Common myeloid progenitor, CD34-positive (primary cell): ENCODE data around the gene TAX1BP3.

Experiments used
- CTCF ChIA-PET: fragments of 350-600 bp; sonication (Branson Sonifier 250); formaldehyde crosslinking; loops from one replicate; lab custom pipeline; 2021; ENCODE audit warnings: antibody characterized with exemption; lab: Charles Lee
- POLR2A ChIA-PET: fragments of 350-600 bp; sonication (Branson Sonifier 250); formaldehyde crosslinking; loops from one replicate; lab custom pipeline; 2021; ENCODE audit warnings: antibody characterized with exemption; lab: Charles Lee
- DNase-seq, 3 donors: peaks; one replicate each; pipeline versions ENCODE4 v3.0.0 to v3.0.0-alpha.2; 2013
- H3K27ac ChIP-seq, 2 experiments: 1 replicate in 1 of 2; 2 replicates in 1 of 2; pipeline ENCODE4 v1.7.0; 2013; ENCODE audit warnings: inconsistent platforms in 2 of 2, low read length in 2 of 2, mild to moderate bottlenecking in 2 of 2, low read depth in 1 of 2, moderate library complexity in 1 of 2; ENCODE audit not compliant: severe bottlenecking in 2 of 2, insufficient read depth in 1 of 2, poor library complexity in 1 of 2
- H3K27me3 ChIP-seq, 5 experiments: replicated peaks in 2 of 5; 1 replicate in 3 of 5; 2 replicates in 2 of 5; pipeline versions ENCODE4 v1.6.1 to v1.7.0; 2013; ENCODE audit warnings: low read length in 4 of 5, mild to moderate bottlenecking in 2 of 5, moderate library complexity in 2 of 5, inconsistent platforms in 1 of 5; ENCODE audit not compliant: insufficient read depth in 5 of 5, control insufficient read depth in 4 of 5
- H3K36me3 ChIP-seq, 4 experiments: 1 replicate in 2 of 4; 2 replicates in 2 of 4; pipeline versions ENCODE4 v1.6.1 to v1.7.0; 2013; ENCODE audit warnings: low read length in 3 of 4, control low read depth in 1 of 4, mild to moderate bottlenecking in 1 of 4; ENCODE audit not compliant: control insufficient read depth in 4 of 4, insufficient read depth in 4 of 4
- H3K4me1 ChIP-seq, 4 experiments: 1 replicate in 3 of 4; 2 replicates in 1 of 4; pipeline versions ENCODE4 v1.6.1 to v1.7.1; 2013; ENCODE audit warnings: low read length in 3 of 4, mild to moderate bottlenecking in 3 of 4, control low read depth in 1 of 4, inconsistent platforms in 1 of 4, moderate library complexity in 1 of 4; ENCODE audit not compliant: control insufficient read depth in 4 of 4, insufficient read depth in 4 of 4; ENCODE audit errors: control extremely low read depth in 1 of 4
- H3K4me3 ChIP-seq, 7 experiments: 1 replicate in 4 of 7; 2 replicates in 3 of 7; pipeline versions ENCODE4 v1.5.1 to v1.7.0; 2013; ENCODE audit warnings: mild to moderate bottlenecking in 7 of 7, low read length in 6 of 7, moderate library complexity in 6 of 7, inconsistent platforms in 2 of 7, low read depth in 2 of 7, control low read depth in 1 of 7; ENCODE audit not compliant: insufficient read depth in 4 of 7, control insufficient read depth in 1 of 7; ENCODE audit errors: extremely low read depth in 1 of 7
- H3K9me3 ChIP-seq, 5 experiments: 1 replicate in 4 of 5; 2 replicates in 1 of 5; pipeline versions ENCODE4 v1.6.1 to v1.7.1; 2013; ENCODE audit warnings: low read length in 4 of 5, mild to moderate bottlenecking in 2 of 5, inconsistent platforms in 1 of 5, low read depth in 1 of 5, moderate library complexity in 1 of 5; ENCODE audit not compliant: control insufficient read depth in 4 of 5, insufficient read depth in 2 of 5; ENCODE audit errors: control extremely low read depth in 1 of 5
- WGBS: methylation state at CpG from one replicate; pipeline ENCODE4 v1.1.5; 2013; ENCODE audit not compliant: insufficient coverage; 5-methylcytosine and 5-hydroxymethylcytosine counted together

TAX1BP3 gene

GRCh38 chr17:3695129-3695722 is 26.8 kb upstream of the TAX1BP3 start:
- ChIA-PET POLR2A (no interaction called here), CTCF (interaction anchor here (1.1 kb wide), 1 partner anchor 40 kb away, joined by 4 read pairs; no protein-coding TSS in a partner anchor)
- Histone ChIP-seq H3K36me3 (peaks cover 0 to 4% (median under 1%) of the 10 kb centered on the region in 4 experiments), H3K27ac (no peak overlapping the region), H3K4me3 (peak overlapping the region; percentile 9 to 83 (median 65)), H3K27me3 (peaks cover 0 to 23% (median 4%) of the 10 kb centered on the region in 5 experiments), H3K4me1 (peaks cover 0 to 24% (median 17%) of the 10 kb centered on the region in 4 experiments), H3K9me3 (peaks cover 0 to 5% (median 0%) of the 10 kb centered on the region in 5 experiments)
- WGBS, result 42% methylated on average over 9 of the region's 17 CpGs
- no peak for DNase-seq

GRCh38 chr17:3693829-3694231 is 25.5 kb upstream of the TAX1BP3 start:
- H3K36me3 ChIP-seq, result peaks cover 0 to 7% (median 2%) of the 10 kb centered on the region in 4 experiments
- peaks cover 0 to 23% (median 4%) of the 10 kb centered on the region in 5 experiments for H3K27me3 ChIP-seq
- POLR2A ChIA-PET, result no interaction called here
- 93% methylated on average over 7 of the region's 9 CpGs for WGBS
- CTCF ChIA-PET, result no interaction called here
- peaks cover 0 to 24% (median 18%) of the 10 kb centered on the region in 4 experiments for H3K4me1 ChIP-seq
- H3K27ac ChIP-seq, result no peak overlapping the region
- peaks cover 0 to 5% (median 0%) of the 10 kb centered on the region in 5 experiments for H3K9me3 ChIP-seq
- peak in 2 of 3 donors; percentile 28 to 40 for DNase-seq
- no peak overlapping the region for H3K4me3 ChIP-seq

- CTCF ChIA-PET, result no interaction called here
- Histone ChIP-seq H3K27me3 (peaks cover 0 to 23% (median 4%) of the 10 kb centered on the region in 5 experiments), H3K9me3 (peaks cover 0 to 2% (median 0%) of the 10 kb centered on the region in 5 experiments), H3K27ac (no peak overlapping the region), H3K4me3 (no peak overlapping the region), H3K4me1 (peaks cover 0 to 22% (median 18%) of the 10 kb centered on the region in 4 experiments), H3K36me3 (peaks cover 0 to 7% (median 2%) of the 10 kb centered on the region in 4 experiments)
- POLR2A ChIA-PET, result interaction anchor here (0.6 kb wide), 1 partner anchor 24 kb away, joined by 3 read pairs; no protein-coding TSS in a partner anchor
- no peak for DNase-seq
- whole genome bisulfite sequencing, result 87% methylated on average over 4 of the region's 4 CpGs
Observed at GRCh38 chr17:3693141-3693540, 24.8 kb upstream of the TAX1BP3 start.

- H3K4me3 ChIP-seq, result no peak overlapping the region
Observed at GRCh38 chr17:3692346-3692745, 24.0 kb upstream of the TAX1BP3 start.

GRCh38 chr17:3691617-3692067 is 23.3 kb upstream of the TAX1BP3 start:
- H3K27ac ChIP-seq, result no peak overlapping the region
- no peaks in the 10 kb centered on the region for H3K9me3 ChIP-seq
- H3K4me1 ChIP-seq, result peaks cover 0 to 19% (median 17%) of the 10 kb centered on the region in 4 experiments
- CTCF ChIA-PET, result interaction anchor here (1.0 to 1.1 kb wide), 2 partner anchors 8 to 12 kb away, joined by 4 to 5 read pairs; no protein-coding TSS in a partner anchor
- DNase-seq, result peak in 1 of 3 donors; percentile 22
- 92% methylated on average over 15 of the region's 16 CpGs for WGBS
- H3K4me3 ChIP-seq, result no peak overlapping the region
- peaks cover 0 to 7% (median 2%) of the 10 kb centered on the region in 4 experiments for H3K36me3 ChIP-seq
- H3K27me3 ChIP-seq, result peaks cover 0 to 17% (median 2%) of the 10 kb centered on the region in 5 experiments
- POLR2A ChIA-PET, result no interaction called here

More at GRCh38 chr17:3692346-3692745, 24.0 kb upstream of the TAX1BP3 start:
- POLR2A ChIA-PET, result interaction anchor here (0.6 kb wide), 1 partner anchor 24 kb away, joined by 3 read pairs; no protein-coding TSS in a partner anchor
- CTCF ChIA-PET, result interaction anchor here (1.0 to 1.1 kb wide), 2 partner anchors 9 to 13 kb away, joined by 4 to 5 read pairs; no protein-coding TSS in a partner anchor
- Histone ChIP-seq H3K9me3 (no peaks in the 10 kb centered on the region), H3K27ac (no peak overlapping the region), H3K27me3 (peaks cover 0 to 22% (median 4%) of the 10 kb centered on the region in 5 experiments), H3K4me1 (peaks cover 0 to 22% (median 19%) of the 10 kb centered on the region in 4 experiments), H3K36me3 (peaks cover 0 to 7% (median 2%) of the 10 kb centered on the region in 4 experiments)
- WGBS, result 97% methylated on average over 9 of the region's 9 CpGs
- no peak for DNase-seq

GRCh38 chr17:3690094-3690715 is 21.8 kb upstream of the TAX1BP3 start:
- no peaks in the 10 kb centered on the region for H3K9me3 ChIP-seq
- H3K4me3 ChIP-seq, result no peak overlapping the region
- no peak overlapping the region for H3K27ac ChIP-seq
- no peak for DNase-seq
- WGBS, result 95% methylated on average over 16 of the region's 22 CpGs
- ChIA-PET POLR2A (no interaction called here), CTCF (no interaction called here)
- peaks cover 0 to 9% (median 2%) of the 10 kb centered on the region in 5 experiments for H3K27me3 ChIP-seq
- H3K36me3 ChIP-seq, result peaks cover 0 to 7% (median 2%) of the 10 kb centered on the region in 4 experiments
- H3K4me1 ChIP-seq, result peaks cover 0 to 8% (median 4%) of the 10 kb centered on the region in 4 experiments
